IgD-negative memory B cell (primary cell): ENCODE data around the gene ABCA13. TPM values are rescaled to one million over a fixed set of nuclear protein-coding genes. Genes with fewer than 3 reads are reported as not detected.

Experiments used
- H3K27ac Mint-ChIP-seq, 3 donors: one replicate each; pipeline ENCODE4 v1.8.0; 2020 to 2022; ENCODE audit warnings: mild to moderate bottlenecking in 3 of 3, mixed read lengths in 3 of 3, moderate library complexity in 1 of 3
- H3K27me3 Mint-ChIP-seq: one replicate; pipeline ENCODE4 v1.8.0; 2021; ENCODE audit warnings: mixed read lengths
- H3K36me3 Mint-ChIP-seq: one replicate; pipeline ENCODE4 v1.8.0; 2020; ENCODE audit warnings: mild to moderate bottlenecking, mixed read lengths
- H3K4me1 Mint-ChIP-seq, 3 donors: one replicate each; pipeline ENCODE4 v1.8.0; 2020 to 2022; ENCODE audit warnings: mixed read lengths in 3 of 3, mild to moderate bottlenecking in 1 of 3
- H3K4me3 Mint-ChIP-seq, 4 donors: one replicate each; pipeline ENCODE4 v1.8.0; 2020 to 2022; ENCODE audit warnings: mild to moderate bottlenecking in 4 of 4, mixed read lengths in 4 of 4, moderate library complexity in 3 of 4
- H3K9me3 Mint-ChIP-seq, 3 donors: one replicate each; pipeline ENCODE4 v1.8.0; 2020 to 2021; ENCODE audit warnings: mixed read lengths in 3 of 3, mild to moderate bottlenecking in 1 of 3
- polyA plus RNA-seq: library from polyadenylated mRNA; unstranded; fragments of 300-500 nt; fragmentation: Illumina TruSeq; gene quantifications from one replicate; pipeline ENCODE4 v1.2.3, GENCODE V29; 2021

ABCA13 gene
- polyA plus RNA-seq, 1 donor from 2014 or later: not detected

DNA sequence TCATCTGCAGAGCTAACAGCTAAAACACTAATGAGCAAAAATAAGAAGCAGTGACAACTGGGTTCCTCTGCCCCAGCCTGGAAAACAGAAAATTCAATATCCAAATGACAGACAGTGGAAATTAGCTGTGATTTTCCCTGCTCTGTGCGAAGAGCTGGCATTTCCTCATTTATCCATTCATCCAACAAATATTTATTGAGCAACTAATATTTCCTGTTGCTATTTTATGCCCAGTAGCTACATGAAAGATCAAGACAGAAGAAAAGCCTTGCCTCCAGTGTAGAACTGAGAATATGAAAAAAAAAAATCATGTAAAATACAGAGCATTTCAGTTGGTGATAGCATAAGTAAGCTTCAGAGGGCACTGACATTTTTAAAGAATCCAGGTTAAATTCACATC lies 140.9 kb downstream of the ABCA13 start:
- Mint-ChIP-seq H3K36me3 (peaks cover 2% of the 10 kb centered on the region), H3K4me3 (no peak overlapping the region), H3K27me3 (no peaks in the 10 kb centered on the region), H3K9me3 (no peaks in the 10 kb centered on the region), H3K27ac (no peak overlapping the region), H3K4me1 (no peaks in the 10 kb centered on the region)

DNA sequence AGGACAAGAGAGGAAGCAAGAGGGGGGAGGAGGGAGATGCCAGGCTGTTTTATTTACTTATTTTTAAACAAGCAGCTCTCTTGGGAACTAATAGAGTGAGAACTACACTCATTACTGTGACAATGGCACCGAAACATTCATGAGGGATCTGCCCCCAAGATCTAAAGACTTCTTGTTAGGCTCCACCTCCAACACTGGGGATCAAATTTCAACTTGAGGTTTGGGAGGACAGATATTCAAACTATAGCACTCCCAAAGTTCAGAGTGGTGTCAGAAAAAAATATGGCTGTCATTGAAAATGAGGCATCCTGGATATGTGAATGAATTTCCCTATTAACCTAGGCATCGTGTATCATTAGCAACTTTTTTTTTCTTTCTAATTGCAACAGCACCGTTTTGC lies 145.5 kb downstream of the ABCA13 start:
- Mint-ChIP-seq H3K4me1 (no peaks in the 10 kb centered on the region), H3K27ac (no peak overlapping the region), H3K4me3 (no peak overlapping the region), H3K9me3 (no peaks in the 10 kb centered on the region), H3K27me3 (no peaks in the 10 kb centered on the region), H3K36me3 (no peaks in the 10 kb centered on the region)

DNA sequence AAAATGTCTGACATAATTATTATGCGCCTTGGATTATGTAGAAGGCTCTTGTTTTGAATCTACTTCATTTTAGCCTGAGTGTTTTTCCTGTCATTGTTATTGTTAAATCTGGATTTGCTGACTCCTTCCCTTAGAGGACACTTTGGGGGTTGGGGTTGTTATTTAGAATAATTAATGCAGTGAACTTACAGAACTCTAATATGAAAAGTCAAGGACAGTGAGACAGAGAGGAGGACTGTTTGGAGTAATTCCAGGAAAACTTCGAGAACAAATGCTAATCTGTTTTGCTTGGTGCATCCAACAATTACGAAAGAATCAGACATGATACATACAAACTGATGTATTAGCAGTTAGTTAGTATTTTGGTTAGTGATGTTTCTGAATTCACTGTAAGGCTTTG lies 146.1 kb downstream of the ABCA13 start:
- H3K27me3 Mint-ChIP-seq: no peaks in the 10 kb centered on the region
- no peak overlapping the region for H3K4me3 Mint-ChIP-seq
- H3K27ac Mint-ChIP-seq: no peak overlapping the region
- no peaks in the 10 kb centered on the region for H3K9me3 Mint-ChIP-seq
- no peaks in the 10 kb centered on the region for H3K36me3 Mint-ChIP-seq
- no peaks in the 10 kb centered on the region for H3K4me1 Mint-ChIP-seq

DNA sequence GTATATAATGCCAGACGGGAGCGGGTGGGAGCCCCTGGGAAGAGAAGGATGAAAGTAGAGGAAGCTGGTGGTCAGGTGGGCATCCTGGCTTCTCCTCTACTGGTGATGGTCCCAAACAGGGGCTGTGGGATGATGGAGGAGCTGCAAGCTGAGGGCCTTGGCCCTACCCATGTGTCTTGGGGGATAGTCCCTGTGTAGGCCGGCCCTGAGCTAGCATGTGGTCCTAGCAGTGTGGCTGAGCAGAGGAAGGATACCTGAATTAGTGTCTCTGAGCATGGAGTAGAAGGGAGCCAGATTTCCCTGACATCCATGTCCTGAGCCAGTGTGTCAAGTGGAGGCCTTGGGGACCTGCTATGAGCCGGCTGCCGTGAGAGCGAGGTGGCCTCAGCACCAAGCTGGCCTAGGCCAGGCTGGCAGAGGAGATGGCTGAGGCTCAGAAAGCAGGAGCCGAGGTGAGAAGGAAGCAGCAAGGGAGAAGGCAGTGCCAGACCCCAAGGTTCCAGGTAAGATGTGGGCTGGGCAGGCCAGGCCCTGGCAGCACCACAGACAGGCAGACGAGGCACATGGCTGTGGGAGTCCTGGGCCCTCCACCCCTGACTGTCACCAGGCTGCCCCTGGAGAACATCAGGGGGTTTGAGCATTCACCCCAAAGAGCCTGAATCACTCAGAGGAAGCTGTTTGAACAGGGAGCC lies 150.2 kb downstream of the ABCA13 start:
- Mint-ChIP-seq H3K36me3 (no peaks in the 10 kb centered on the region), H3K9me3 (peaks cover 3 to 10% (median 6%) of the 10 kb centered on the region in 3 donors), H3K4me3 (peak overlapping the region in 1 of 4 donors; percentile 63), H3K27ac (peak overlapping the region in 1 of 3 donors; percentile 50), H3K4me1 (no peaks in the 10 kb centered on the region), H3K27me3 (no peaks in the 10 kb centered on the region)

DNA sequence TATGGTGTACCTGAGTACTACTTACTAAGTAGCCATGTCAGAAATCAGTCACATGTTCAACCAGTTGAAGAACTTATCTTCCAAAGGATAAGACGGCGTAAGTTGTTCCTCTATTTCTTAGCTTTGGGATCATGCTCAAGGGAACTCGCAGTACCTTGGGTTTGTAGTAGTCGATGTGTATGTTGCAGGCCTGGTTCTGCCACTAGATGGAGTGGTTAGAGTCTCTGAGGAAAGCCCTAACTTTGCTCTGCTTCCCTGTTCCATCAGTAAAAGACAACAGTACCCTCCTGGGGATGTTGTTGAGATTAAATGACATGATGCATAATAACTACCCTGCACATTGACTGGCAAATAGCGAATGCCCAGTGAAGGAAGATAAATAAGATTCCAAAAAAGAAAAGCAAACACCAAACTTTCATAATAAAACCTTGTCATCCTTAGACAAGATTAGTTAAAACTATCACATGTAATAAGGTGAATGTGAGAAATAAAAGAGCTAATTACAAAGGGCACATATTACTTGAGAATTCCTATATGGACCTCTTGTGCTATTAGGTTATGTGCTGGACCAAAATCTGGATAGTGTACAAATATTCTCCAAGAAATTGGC lies 165.9 kb downstream of the ABCA13 start:
- peaks cover 0 to 1% (median 0%) of the 10 kb centered on the region in 3 donors for H3K9me3 Mint-ChIP-seq
- H3K4me3 Mint-ChIP-seq: peak overlapping the region in 1 of 4 donors; percentile 4
- peaks cover 4% of the 10 kb centered on the region for H3K27me3 Mint-ChIP-seq
- no peaks in the 10 kb centered on the region for H3K4me1 Mint-ChIP-seq
- peak overlapping the region in 1 of 3 donors; percentile 1 for H3K27ac Mint-ChIP-seq
- no peaks in the 10 kb centered on the region for H3K36me3 Mint-ChIP-seq

DNA sequence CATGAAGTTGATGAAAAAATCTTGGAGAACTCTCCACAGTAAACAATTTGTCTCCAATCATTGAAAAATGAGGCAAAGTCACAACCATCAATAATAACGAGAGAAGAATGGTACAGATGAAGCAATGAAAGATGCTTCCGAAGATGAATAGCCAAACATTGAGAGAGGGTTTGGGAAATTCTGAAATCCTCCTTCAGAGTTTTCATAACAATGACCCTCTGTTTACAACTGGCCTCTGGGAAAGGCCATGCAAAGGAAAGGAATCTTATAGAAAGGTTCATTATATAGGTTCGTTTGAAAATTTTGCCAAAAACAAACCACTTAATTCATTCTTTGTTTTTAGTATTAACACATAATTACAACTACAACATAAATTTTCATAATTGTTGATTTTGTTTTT lies 166.5 kb downstream of the ABCA13 start:
- H3K4me3 Mint-ChIP-seq: no peak overlapping the region
- no peaks in the 10 kb centered on the region for H3K4me1 Mint-ChIP-seq
- peaks cover 4% of the 10 kb centered on the region for H3K27me3 Mint-ChIP-seq
- no peak overlapping the region for H3K27ac Mint-ChIP-seq
- no peaks in the 10 kb centered on the region for H3K36me3 Mint-ChIP-seq
- peaks cover 0 to 4% (median 0%) of the 10 kb centered on the region in 3 donors for H3K9me3 Mint-ChIP-seq

DNA sequence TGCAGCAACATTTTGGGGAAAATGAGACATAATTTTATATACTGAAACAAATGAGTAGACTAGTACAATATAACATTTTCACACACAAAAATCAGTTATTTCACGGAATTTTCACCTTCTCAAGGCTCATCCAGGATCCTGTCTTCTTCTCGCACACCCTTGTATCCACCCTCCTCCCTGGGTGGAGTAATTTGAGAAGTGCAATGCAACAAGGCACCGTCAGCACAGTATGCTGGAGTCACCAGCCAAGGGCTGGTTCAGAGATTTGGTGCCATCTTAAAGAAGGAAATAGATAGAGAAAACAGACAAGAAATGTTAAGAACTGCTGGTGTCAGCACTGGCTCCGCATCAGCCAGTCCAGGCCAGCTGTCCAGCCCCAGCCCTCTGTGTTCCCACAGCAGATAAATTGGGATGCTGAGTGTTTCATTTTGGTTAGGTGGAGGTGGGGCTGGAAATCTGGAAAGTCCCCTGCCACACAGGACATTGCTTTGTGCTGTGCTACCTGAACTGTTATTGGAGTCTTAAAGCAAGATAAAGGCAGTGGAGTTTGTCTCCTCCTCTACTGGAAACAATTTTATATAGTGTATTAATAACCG lies 176.1 kb downstream of the ABCA13 start:
- H3K9me3 Mint-ChIP-seq: peaks cover 0 to 3% (median 0%) of the 10 kb centered on the region in 3 donors
- peaks cover 2% of the 10 kb centered on the region for H3K36me3 Mint-ChIP-seq
- H3K4me3 Mint-ChIP-seq: no peak overlapping the region
- H3K27ac Mint-ChIP-seq: no peak overlapping the region
- H3K4me1 Mint-ChIP-seq: no peaks in the 10 kb centered on the region
- H3K27me3 Mint-ChIP-seq: peaks cover 2% of the 10 kb centered on the region

DNA sequence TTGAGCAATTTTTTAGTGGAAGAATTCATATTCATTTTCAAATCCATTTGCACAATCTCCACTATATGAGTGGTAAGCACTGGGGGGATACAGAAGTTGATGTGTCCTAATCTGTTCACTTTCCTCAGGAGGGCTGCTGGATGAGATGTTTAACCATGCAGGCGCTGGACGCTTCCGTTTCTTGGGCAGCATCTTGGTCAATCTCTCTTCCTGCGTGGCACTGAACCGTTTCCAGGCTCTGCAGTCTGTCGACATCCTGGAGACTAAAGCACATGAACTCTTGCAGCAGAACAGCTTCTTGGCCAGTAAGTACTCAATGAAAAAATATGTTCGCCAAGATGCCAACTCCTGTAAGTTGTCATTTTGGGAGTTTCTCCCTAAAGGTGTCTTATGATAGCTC lies 179.3 kb downstream of the ABCA13 start:
- no peak overlapping the region for H3K27ac Mint-ChIP-seq
- no peaks in the 10 kb centered on the region for H3K9me3 Mint-ChIP-seq
- H3K4me1 Mint-ChIP-seq: no peaks in the 10 kb centered on the region

DNA sequence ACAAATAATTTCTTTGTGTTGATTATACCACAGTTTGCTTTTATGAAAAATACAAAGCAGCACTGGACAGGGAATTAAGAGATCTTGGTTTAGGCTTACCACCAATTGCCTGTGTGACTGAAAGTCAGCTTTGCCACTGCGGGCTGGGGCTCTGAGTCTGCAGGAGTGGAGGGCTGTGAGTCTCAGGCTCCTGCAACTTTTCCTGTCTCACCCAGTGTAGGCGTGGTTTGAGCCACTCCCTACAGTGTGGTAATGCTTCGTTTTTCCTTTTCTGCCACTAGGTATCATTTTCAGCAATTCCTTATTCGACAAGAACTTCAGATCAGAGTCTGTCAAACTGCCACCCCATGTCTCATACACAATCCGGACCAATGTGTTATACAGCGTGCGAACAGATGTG lies 180.6 kb downstream of the ABCA13 start:
- no peak overlapping the region for H3K27ac Mint-ChIP-seq
- no peaks in the 10 kb centered on the region for H3K4me1 Mint-ChIP-seq
- H3K27me3 Mint-ChIP-seq: peaks cover 2% of the 10 kb centered on the region
- H3K4me3 Mint-ChIP-seq: no peak overlapping the region
- no peaks in the 10 kb centered on the region for H3K9me3 Mint-ChIP-seq
- H3K36me3 Mint-ChIP-seq: no peaks in the 10 kb centered on the region

More for the DNA sequence above, 179.3 kb downstream of the ABCA13 start:
- H3K27me3 Mint-ChIP-seq: peaks cover 2% of the 10 kb centered on the region
- no peaks in the 10 kb centered on the region for H3K36me3 Mint-ChIP-seq
- H3K4me3 Mint-ChIP-seq: no peak overlapping the region

DNA sequence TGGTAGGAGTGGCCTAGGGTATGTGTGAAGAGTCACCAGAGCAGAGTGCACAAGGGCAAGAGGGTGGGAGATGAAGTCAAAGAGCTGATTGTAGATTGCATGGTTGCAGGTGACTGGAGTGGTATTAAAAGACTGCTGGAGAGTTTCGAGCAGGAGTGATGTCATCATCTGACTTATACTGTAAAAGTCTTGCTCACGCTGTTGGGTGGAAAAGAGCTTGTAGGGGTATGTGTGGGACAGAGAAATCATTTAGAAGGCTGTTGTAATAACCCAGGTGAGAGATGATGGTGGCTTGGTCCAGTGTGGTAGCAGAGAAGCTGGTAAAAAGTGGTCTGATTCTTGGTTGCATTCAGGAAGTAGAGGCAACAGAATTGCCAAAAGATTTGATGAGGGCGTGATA lies 184.1 kb downstream of the ABCA13 start:
- Mint-ChIP-seq H3K27ac (peak overlapping the region in 1 of 3 donors; percentile 22), H3K4me1 (no peaks in the 10 kb centered on the region), H3K36me3 (no peaks in the 10 kb centered on the region), H3K4me3 (no peak overlapping the region), H3K27me3 (no peaks in the 10 kb centered on the region), H3K9me3 (peaks cover 0 to 3% (median 0%) of the 10 kb centered on the region in 3 donors)

DNA sequence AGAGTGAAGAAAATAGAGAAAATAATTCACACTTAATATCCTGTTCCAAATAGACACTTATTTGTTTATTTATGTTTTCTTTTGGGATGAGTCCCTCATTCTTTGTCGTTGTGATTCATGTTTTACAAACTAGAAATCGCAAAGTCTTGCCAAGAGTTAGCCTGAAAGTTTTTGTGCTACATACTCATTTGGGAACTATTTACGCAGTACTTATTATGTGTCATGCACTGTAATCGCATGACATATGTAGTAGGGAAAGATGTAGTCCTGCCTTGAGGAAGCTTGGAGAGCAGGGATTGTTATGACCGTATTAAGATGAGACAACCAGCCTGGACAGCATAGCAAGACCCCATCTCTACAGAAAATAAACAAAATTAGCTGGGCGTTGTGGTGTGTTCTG lies 189.3 kb downstream of the ABCA13 start:
- Mint-ChIP-seq H3K9me3 (peaks cover 0 to 3% (median 3%) of the 10 kb centered on the region in 3 donors), H3K36me3 (no peaks in the 10 kb centered on the region), H3K27me3 (no peaks in the 10 kb centered on the region), H3K27ac (no peak overlapping the region), H3K4me1 (no peaks in the 10 kb centered on the region), H3K4me3 (no peak overlapping the region)

DNA sequence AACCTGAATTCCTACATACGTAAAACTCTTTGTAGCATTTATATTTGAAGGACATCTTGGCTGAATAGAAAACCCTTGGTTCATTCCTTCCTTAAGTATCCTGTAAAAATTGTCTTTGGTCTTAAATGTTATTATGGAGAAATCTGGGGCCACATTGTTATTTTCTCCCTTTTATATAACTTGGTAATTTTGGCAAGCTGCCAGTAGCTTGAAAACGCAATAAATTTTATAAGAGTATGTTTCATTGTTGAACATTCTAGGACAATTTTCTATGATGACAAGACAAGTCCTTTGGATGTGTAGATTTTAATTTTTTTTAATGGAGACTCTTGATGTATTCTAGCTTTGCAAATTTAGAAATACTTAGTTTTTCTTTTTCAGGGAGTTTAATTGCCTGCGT lies 191.9 kb downstream of the ABCA13 start:
- Mint-ChIP-seq H3K36me3 (no peaks in the 10 kb centered on the region), H3K27ac (no peak overlapping the region), H3K27me3 (no peaks in the 10 kb centered on the region), H3K4me1 (no peaks in the 10 kb centered on the region), H3K9me3 (peaks cover 0 to 3% (median 3%) of the 10 kb centered on the region in 3 donors), H3K4me3 (no peak overlapping the region)

DNA sequence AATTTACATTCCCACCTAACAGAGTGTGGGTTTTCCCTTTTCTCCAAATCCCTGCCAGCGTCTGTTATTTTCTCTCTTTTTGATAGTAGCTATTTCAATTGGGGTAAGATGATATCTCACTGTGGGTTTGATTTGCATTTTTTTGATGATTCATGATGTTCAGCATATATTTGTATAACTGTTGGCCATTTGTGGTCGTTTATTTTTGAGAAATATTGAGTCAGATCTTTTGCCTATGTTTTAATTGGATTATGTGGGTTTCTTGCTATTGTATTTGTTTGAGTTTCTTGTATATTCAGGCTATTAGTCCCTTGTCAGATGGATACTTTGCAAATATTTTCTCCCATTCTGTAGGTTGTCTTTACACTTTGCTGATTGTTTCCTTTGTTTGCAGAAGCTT lies 193.8 kb downstream of the ABCA13 start:
- Mint-ChIP-seq H3K4me1 (no peaks in the 10 kb centered on the region), H3K36me3 (no peaks in the 10 kb centered on the region), H3K4me3 (no peak overlapping the region), H3K27ac (no peak overlapping the region), H3K27me3 (no peaks in the 10 kb centered on the region), H3K9me3 (peaks cover 0 to 3% (median 0%) of the 10 kb centered on the region in 3 donors)

DNA sequence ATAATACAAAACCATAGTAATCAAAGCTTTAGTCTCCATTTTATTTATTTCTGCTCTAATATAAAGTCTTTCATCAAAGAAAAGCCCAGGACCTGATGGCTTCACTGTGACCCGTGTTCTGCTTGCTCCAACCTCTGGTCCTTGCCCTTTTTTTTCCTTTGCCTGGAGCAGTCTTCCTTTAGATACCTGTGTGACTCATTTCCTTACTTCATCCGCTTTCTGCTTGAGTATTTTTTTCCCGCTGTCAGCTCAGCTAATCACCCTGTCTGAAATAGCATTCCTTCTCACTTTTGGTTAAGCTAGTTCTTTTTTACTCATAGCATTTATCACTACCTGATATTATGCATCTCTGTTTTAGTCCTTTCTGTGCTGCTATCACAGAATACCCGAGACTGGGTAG lies 194.8 kb downstream of the ABCA13 start:
- H3K9me3 Mint-ChIP-seq: peaks cover 2 to 8% (median 3%) of the 10 kb centered on the region in 3 donors
- no peaks in the 10 kb centered on the region for H3K36me3 Mint-ChIP-seq
- no peak overlapping the region for H3K27ac Mint-ChIP-seq
- no peak overlapping the region for H3K4me3 Mint-ChIP-seq
- H3K4me1 Mint-ChIP-seq: no peaks in the 10 kb centered on the region
- no peaks in the 10 kb centered on the region for H3K27me3 Mint-ChIP-seq

DNA sequence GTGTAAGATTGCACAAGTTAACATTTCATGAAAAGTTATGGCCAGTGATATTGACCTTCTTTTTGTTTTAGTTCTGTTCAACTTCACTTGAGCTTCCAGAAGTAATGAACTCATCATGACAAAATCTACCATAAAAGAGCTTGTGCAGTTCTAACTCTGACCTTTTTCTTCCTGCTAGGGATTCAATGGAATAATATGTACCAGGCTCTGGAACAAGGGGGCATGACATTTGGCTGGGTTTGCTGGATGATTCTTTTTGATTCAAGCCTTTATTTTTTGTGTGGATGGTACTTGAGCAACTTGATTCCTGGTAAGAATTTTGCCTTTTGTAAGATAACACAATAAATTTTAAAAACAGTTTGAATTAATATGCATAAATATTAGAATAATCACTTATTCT lies 205.0 kb downstream of the ABCA13 start:
- Mint-ChIP-seq H3K36me3 (no peaks in the 10 kb centered on the region), H3K4me3 (no peak overlapping the region), H3K9me3 (peaks cover 0 to 5% (median 4%) of the 10 kb centered on the region in 3 donors), H3K4me1 (no peaks in the 10 kb centered on the region), H3K27ac (no peak overlapping the region), H3K27me3 (no peaks in the 10 kb centered on the region)

DNA sequence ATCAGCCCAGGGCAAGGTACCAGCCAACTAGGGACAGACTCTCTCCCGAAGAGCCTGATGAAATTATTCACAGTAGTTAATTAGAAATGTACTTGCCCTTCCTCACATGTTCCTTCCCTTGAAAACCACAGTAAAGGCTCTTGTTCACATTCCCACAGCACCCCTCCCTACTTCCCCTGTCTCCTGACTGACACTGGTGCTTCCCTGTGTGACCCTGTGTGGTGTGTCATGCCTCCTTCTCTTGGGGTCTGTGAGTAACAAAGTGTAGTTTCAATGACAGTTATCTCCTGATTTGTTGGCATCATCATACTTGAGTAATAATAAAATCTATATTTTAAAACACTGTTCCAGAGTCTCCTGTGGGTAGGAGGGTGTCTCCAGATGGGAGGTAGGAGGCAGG lies 209.7 kb downstream of the ABCA13 start:
- H3K36me3 Mint-ChIP-seq: no peaks in the 10 kb centered on the region
- H3K4me3 Mint-ChIP-seq: no peak overlapping the region
- H3K27me3 Mint-ChIP-seq: no peaks in the 10 kb centered on the region
- H3K27ac Mint-ChIP-seq: no peak overlapping the region
- peaks cover 0 to 2% (median 2%) of the 10 kb centered on the region in 3 donors for H3K9me3 Mint-ChIP-seq
- no peaks in the 10 kb centered on the region for H3K4me1 Mint-ChIP-seq
